CD14-positive monocyte (primary cell): ENCODE measurements around the gene SUSD4. TPM values are rescaled to one million over a fixed set of nuclear protein-coding genes. Genes with fewer than 3 reads are reported as not detected.

Source experiments
- DNase-seq, 3 donors: peaks; one replicate each; pipeline ENCODE4 v3.0.0-alpha.2; 2011 to 2022
- H2AFZ ChIP-seq: 2 replicates; pipeline ENCODE4 v1.6.0; 2012; ENCODE audit warnings: mild to moderate bottlenecking, low read depth, low read length, inconsistent platforms; ENCODE audit not compliant: insufficient read depth, poor library complexity, severe bottlenecking
- H3K27ac ChIP-seq, 2 donors: 1 replicate in 1 of 2; 2 replicates in 1 of 2; pipeline ENCODE4 v1.5.1; 2012 to 2013; ENCODE audit warnings: low read length in 2 of 2, control low read depth in 1 of 2, inconsistent platforms in 1 of 2, low read depth in 1 of 2, mild to moderate bottlenecking in 1 of 2
- H3K27me3 ChIP-seq, 2 donors: one replicate each; pipeline versions ENCODE4 v1.6.0 to v1.6.1; 2011 to 2013; ENCODE audit warnings: low read length in 2 of 2; ENCODE audit not compliant: control insufficient read depth in 2 of 2, insufficient read depth in 2 of 2
- H3K36me3 ChIP-seq, 2 donors: replicated peaks in 1 of 2; 1 replicate in 1 of 2; 2 replicates in 1 of 2; pipeline versions ENCODE4 v1.5.1 to v1.6.1; 2012 to 2013; ENCODE audit warnings: low read length in 2 of 2, control low read depth in 1 of 2, inconsistent platforms in 1 of 2, mild to moderate bottlenecking in 1 of 2; ENCODE audit not compliant: insufficient read depth in 2 of 2, control insufficient read depth in 1 of 2
- H3K4me1 ChIP-seq, 2 donors: 1 replicate in 1 of 2; 2 replicates in 1 of 2; pipeline versions ENCODE4 v1.5.1 to v1.6.1; 2012 to 2013; ENCODE audit warnings: low read length in 2 of 2, control low read depth in 1 of 2, inconsistent platforms in 1 of 2, mild to moderate bottlenecking in 1 of 2, moderate library complexity in 1 of 2; ENCODE audit not compliant: insufficient read depth in 2 of 2, control insufficient read depth in 1 of 2
- H3K4me2 ChIP-seq: replicated peaks from 2 replicates; pipeline ENCODE3; 2012; ENCODE audit warnings: low read length, moderate library complexity, mild to moderate bottlenecking; ENCODE audit not compliant: poor library complexity, severe bottlenecking; ENCODE audit errors: extremely low read depth
- H3K4me3 ChIP-seq, 3 experiments: fragments of 200-600 bp in 1 of 3; sonication (generic) in 1 of 3; replicated peaks in 1 of 3; 1 replicate in 2 of 3; 2 replicates in 1 of 3; pipeline ENCODE4 v1.5.1; 2011 to 2013; ENCODE audit warnings: low read length in 3 of 3, mild to moderate bottlenecking in 3 of 3, control low read depth in 2 of 3, low read depth in 2 of 3, inconsistent platforms in 1 of 3, moderate library complexity in 1 of 3
- H3K79me2 ChIP-seq: 2 replicates; pipeline ENCODE4 v1.6.0; 2012; ENCODE audit warnings: mild to moderate bottlenecking, control low read depth, inconsistent platforms, low read length, moderate library complexity; ENCODE audit not compliant: insufficient read depth
- H3K9ac ChIP-seq: 2 replicates; pipeline ENCODE4 v1.6.0; 2017; ENCODE audit warnings: low read length, mild to moderate bottlenecking; ENCODE audit not compliant: insufficient read depth, poor library complexity, severe bottlenecking
- H3K9me3 ChIP-seq, 2 donors: replicated peaks in 1 of 2; 1 replicate in 1 of 2; 2 replicates in 1 of 2; pipeline versions ENCODE4 v1.5.1 to v1.6.1; 2012 to 2013; ENCODE audit warnings: low read length in 2 of 2, control low read depth in 1 of 2; ENCODE audit not compliant: control insufficient read depth in 1 of 2, insufficient read depth in 1 of 2
- H4K20me1 ChIP-seq: 2 replicates; pipeline ENCODE4 v1.6.0; 2012; ENCODE audit warnings: mild to moderate bottlenecking, low read length, control low read depth, moderate library complexity; ENCODE audit not compliant: insufficient read depth
- H3K27ac Mint-ChIP-seq, 7 donors: one replicate each; pipeline ENCODE4 v1.8.0; 2020; ENCODE audit warnings: mild to moderate bottlenecking in 7 of 7, mixed read lengths in 7 of 7, moderate library complexity in 6 of 7, inconsistent platforms in 2 of 7
- H3K27me3 Mint-ChIP-seq, 3 donors: one replicate each; pipeline ENCODE4 v1.8.0; 2021 to 2022; ENCODE audit warnings: low read depth in 3 of 3, mild to moderate bottlenecking in 3 of 3, mixed read lengths in 3 of 3, moderate library complexity in 3 of 3, inconsistent platforms in 1 of 3
- H3K36me3 Mint-ChIP-seq, 2 donors: one replicate each; pipeline ENCODE4 v1.8.0; 2020; ENCODE audit warnings: mixed read lengths in 2 of 2, inconsistent platforms in 1 of 2, mild to moderate bottlenecking in 1 of 2
- H3K4me1 Mint-ChIP-seq: one replicate; pipeline ENCODE4 v1.8.0; 2020; ENCODE audit warnings: mild to moderate bottlenecking, mixed read lengths
- H3K4me3 Mint-ChIP-seq, 2 donors: one replicate each; pipeline ENCODE4 v1.8.0; 2020; ENCODE audit warnings: mild to moderate bottlenecking in 2 of 2, mixed read lengths in 2 of 2, moderate library complexity in 1 of 2
- H3K9me3 Mint-ChIP-seq, 7 donors: one replicate each; pipeline ENCODE4 v1.8.0; 2020 to 2022; ENCODE audit warnings: mixed read lengths in 7 of 7, mild to moderate bottlenecking in 6 of 7, moderate library complexity in 6 of 7, inconsistent platforms in 2 of 7
- CTCF ChIP-seq: fragments of 200-600 bp; IDR thresholded peaks from one replicate; pipeline ENCODE4 v1.8.0; 2022; ENCODE audit warnings: antibody characterized with exemption, mild to moderate bottlenecking
- WGBS: methylation state at CpG from one replicate; pipeline ENCODE4 v1.1.5; 2013; ENCODE audit warnings: missing lambda C conversion rate; ENCODE audit not compliant: insufficient coverage; 5-methylcytosine and 5-hydroxymethylcytosine counted together
- intact Hi-C, 2 donors: fragments of 100-400 bp; cut with micrococcal nuclease; formaldehyde crosslinking; loops; one replicate each; pipeline versions ENCODE4 v1.15.0 to v1.15.1; 2023
- polyA plus RNA-seq, 3 donors: library from polyadenylated mRNA; depleted of rRNA in 1 of 3; unstranded in 2 of 3; stranded (reverse) in 1 of 3; fragments of 300-500 nt in 2 of 3; fragments of >200 nt in 1 of 3; fragmentation: Illumina TruSeq in 2 of 3; gene quantifications; 1 replicate in 2 of 3; 2 replicates in 1 of 3; pipeline ENCODE4 v1.2.3, GENCODE V29; 2012 to 2021

The SUSD4 gene
- polyA plus RNA-seq, 3 donors: 0.34 to 0.92 (median 0.50) TPM

GRCh38 chr1:223246476-223247112 lies 117.4 kb downstream of the SUSD4 start:
- intact Hi-C loops: loop anchor here in 1 of 2 donors (10.0 kb wide), 1 partner anchor 112 kb away; no protein-coding TSS in a partner anchor
- Histone ChIP-seq H3K9ac (no peak overlapping the region), H4K20me1 (no peaks in the 10 kb centered on the region), H2AFZ (no peak overlapping the region), H3K36me3 (no peaks in the 10 kb centered on the region), H3K9me3 (no peaks in the 10 kb centered on the region), H3K79me2 (no peaks in the 10 kb centered on the region), H3K4me2 (no peak overlapping the region), H3K27ac (no peak overlapping the region), H3K4me3 (no peak overlapping the region), H3K27me3 (no peaks in the 10 kb centered on the region), H3K4me1 (peaks cover 17 to 18% of the 10 kb centered on the region in 2 donors)
- no peaks in the 10 kb centered on the region for H3K9me3 Mint-ChIP-seq
- no peak overlapping the region for H3K4me3 Mint-ChIP-seq
- peaks cover 0 to 8% (median 4%) of the 10 kb centered on the region in 3 donors for H3K27me3 Mint-ChIP-seq
- TF ChIP-seq CTCF: no peak
- peaks cover 31% of the 10 kb centered on the region for H3K4me1 Mint-ChIP-seq
- 86% methylated on average over 4 of the region's 5 CpGs for WGBS
- DNase-seq: no peak
- H3K36me3 Mint-ChIP-seq: no peaks in the 10 kb centered on the region
- H3K27ac Mint-ChIP-seq: peak overlapping the region in 1 of 7 donors; percentile 27

GRCh38 chr1:223245983-223246382 lies 118.0 kb downstream of the SUSD4 start:
- TF ChIP-seq CTCF: no peak
- no peaks in the 10 kb centered on the region for H3K36me3 ChIP-seq
- WGBS: 91% methylated on average over 7 of the region's 7 CpGs
- no peak overlapping the region for H3K4me3 ChIP-seq
- no peak overlapping the region for H3K4me3 Mint-ChIP-seq
- no peaks in the 10 kb centered on the region for H4K20me1 ChIP-seq
- intact Hi-C loops: loop anchor here in 1 of 2 donors (10.0 kb wide), 1 partner anchor 111 kb away; no protein-coding TSS in a partner anchor
- H3K4me1 ChIP-seq: peaks cover 17 to 18% of the 10 kb centered on the region in 2 donors
- DNase-seq: no peak
- H3K4me2 ChIP-seq: no peak overlapping the region
- no peaks in the 10 kb centered on the region for H3K9me3 ChIP-seq
- H3K27me3 ChIP-seq: no peaks in the 10 kb centered on the region
- H3K9me3 Mint-ChIP-seq: peaks cover 0 to 2% (median 0%) of the 10 kb centered on the region in 7 donors
- H3K27ac ChIP-seq: no peak overlapping the region
- no peak overlapping the region for H3K27ac Mint-ChIP-seq
- H3K36me3 Mint-ChIP-seq: no peaks in the 10 kb centered on the region
- H3K27me3 Mint-ChIP-seq: peaks cover 0 to 8% (median 4%) of the 10 kb centered on the region in 3 donors
- H3K79me2 ChIP-seq: no peaks in the 10 kb centered on the region
- H3K9ac ChIP-seq: no peak overlapping the region
- H2AFZ ChIP-seq: no peak overlapping the region
- H3K4me1 Mint-ChIP-seq: peaks cover 30% of the 10 kb centered on the region
